ENCODE measurements around the gene CLDN22.

DNA sequence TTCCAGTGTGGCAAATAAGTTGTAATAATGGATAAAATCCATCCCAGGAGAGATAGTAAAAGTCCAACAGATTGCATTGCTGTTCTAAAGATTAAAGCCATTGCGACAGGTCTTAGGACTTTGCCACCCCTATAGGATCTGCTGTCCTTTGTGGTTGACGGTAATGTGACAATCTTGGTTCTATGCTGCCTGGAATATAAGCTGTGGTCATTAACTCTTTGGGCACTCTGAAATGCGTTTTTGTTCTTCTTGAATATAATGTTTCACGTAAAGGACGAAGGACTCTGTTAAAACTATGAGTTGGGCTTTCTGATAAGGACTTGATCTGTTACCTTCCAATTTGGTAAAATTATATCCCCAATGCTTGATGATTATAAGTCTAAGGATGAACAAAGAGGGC, 2.2 kb upstream of the CLDN22 start, which contains the start of gene CLDN24:
- TF ChIP-seq, protein P1, sequence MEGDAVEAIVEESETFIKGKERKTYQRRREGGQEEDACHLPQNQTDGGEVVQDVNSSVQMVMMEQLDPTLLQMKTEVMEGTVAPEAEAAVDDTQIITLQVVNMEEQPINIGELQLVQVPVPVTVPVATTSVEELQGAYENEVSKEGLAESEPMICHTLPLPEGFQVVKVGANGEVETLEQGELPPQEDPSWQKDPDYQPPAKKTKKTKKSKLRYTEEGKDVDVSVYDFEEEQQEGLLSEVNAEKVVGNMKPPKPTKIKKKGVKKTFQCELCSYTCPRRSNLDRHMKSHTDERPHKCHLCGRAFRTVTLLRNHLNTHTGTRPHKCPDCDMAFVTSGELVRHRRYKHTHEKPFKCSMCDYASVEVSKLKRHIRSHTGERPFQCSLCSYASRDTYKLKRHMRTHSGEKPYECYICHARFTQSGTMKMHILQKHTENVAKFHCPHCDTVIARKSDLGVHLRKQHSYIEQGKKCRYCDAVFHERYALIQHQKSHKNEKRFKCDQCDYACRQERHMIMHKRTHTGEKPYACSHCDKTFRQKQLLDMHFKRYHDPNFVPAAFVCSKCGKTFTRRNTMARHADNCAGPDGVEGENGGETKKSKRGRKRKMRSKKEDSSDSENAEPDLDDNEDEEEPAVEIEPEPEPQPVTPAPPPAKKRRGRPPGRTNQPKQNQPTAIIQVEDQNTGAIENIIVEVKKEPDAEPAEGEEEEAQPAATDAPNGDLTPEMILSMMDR (IDR thresholded peaks at IDR 0.05): no peak
- TF ChIP-seq POLR2A (IDR thresholded peaks at IDR 0.05): no peak

Measured in lower leg skin (tissue), 3 donors.